Endothelial cell of umbilical vein (primary cell): Measurements from ENCODE around the gene ZNF320. TPM values are rescaled to one million over a fixed set of nuclear protein-coding genes. Genes with fewer than 3 reads are reported as not detected.
A peak's percentile ranks its signal among the peaks of the same experiment; 100 is the strongest.

ENCODE experiments used
- BruUV-seq: library from RNA; stranded (reverse); fragments of 400-500 nt; replicated peaks from 2 replicates; lab custom pipeline; 2021; lab: Mats Ljungman, UMichigan
- CTCF ChIA-PET: fragments of 300-600, 350-600 bp; sonication (Branson Sonifier 250); formaldehyde crosslinking; loops from one replicate; lab custom pipeline; 2021; ENCODE audit warnings: antibody characterized with exemption, inconsistent platforms; lab: Charles Lee
- POLR2A ChIA-PET: fragments of 300-600, 350-600 bp; sonication (Branson Sonifier 250); formaldehyde crosslinking; loops from one replicate; lab custom pipeline; 2021; ENCODE audit warnings: antibody characterized with exemption, inconsistent platforms; lab: Charles Lee
- DNase-seq: peaks from one replicate; pipeline ENCODE4 v3.0.0-alpha.2; 2011; ENCODE audit warnings: low read depth, low spot score
- FAIRE-seq: peaks from 2 replicates; lab custom pipeline; 2011; peaks lifted over from hg19 to GRCh38; lab: Jason Lieb, UNC
- H2AFZ ChIP-seq: 2 replicates; pipeline ENCODE4 v1.6.0; 2012; ENCODE audit warnings: low read depth, low read length, control low read depth, inconsistent platforms
- H3K27ac ChIP-seq: 2 replicates; pipeline ENCODE4 v1.5.1; 2011; ENCODE audit warnings: low read depth, mild to moderate bottlenecking, control low read depth, low read length, moderate library complexity; ENCODE audit not compliant: insufficient read depth
- H3K27me3 ChIP-seq, 2 experiments: 2 replicates each; pipeline versions ENCODE4 v1.6.0 to v1.6.1; 2011; ENCODE audit warnings: low read length in 2 of 2, mixed read lengths in 1 of 2; ENCODE audit not compliant: control insufficient read depth in 2 of 2, insufficient read depth in 2 of 2
- H3K36me3 ChIP-seq, 2 experiments: 2 replicates in 1 of 2; 3 replicates in 1 of 2; pipeline ENCODE4 v1.5.1; 2011; ENCODE audit warnings: low read length in 2 of 2, mild to moderate bottlenecking in 1 of 2, moderate library complexity in 1 of 2; ENCODE audit not compliant: control insufficient read depth in 2 of 2, insufficient read depth in 2 of 2; ENCODE audit errors: extremely low read depth in 1 of 2
- H3K4me1 ChIP-seq: 3 replicates; pipeline ENCODE4 v1.5.1; 2011; ENCODE audit warnings: mild to moderate bottlenecking, low read length; ENCODE audit not compliant: control insufficient read depth, insufficient read depth; ENCODE audit errors: extremely low read depth
- H3K4me2 ChIP-seq: 2 replicates; pipeline ENCODE4 v1.6.1; 2011; ENCODE audit warnings: low read length, control low read depth, mixed read lengths; ENCODE audit not compliant: insufficient read depth
- H3K4me3 ChIP-seq, 3 experiments: fragments of 200-600 bp in 1 of 3; sonication (generic), shearing (Covaris generic) in 1 of 3; replicated peaks in 1 of 3; 2 replicates each; pipeline ENCODE4 v1.5.1; 2011 to 2016; ENCODE audit warnings: control low read depth in 3 of 3, low read length in 3 of 3, mild to moderate bottlenecking in 2 of 3, inconsistent platforms in 1 of 3, low read depth in 1 of 3, moderate library complexity in 1 of 3; ENCODE audit not compliant: insufficient read depth in 1 of 3
- H3K79me2 ChIP-seq: 2 replicates; pipeline ENCODE4 v1.6.0; 2012; ENCODE audit warnings: low read length, inconsistent platforms; ENCODE audit not compliant: control insufficient read depth, insufficient read depth
- H3K9ac ChIP-seq: replicated peaks from 2 replicates; pipeline ENCODE3; 2011; ENCODE audit warnings: low read length, control low read depth; ENCODE audit not compliant: insufficient read depth; ENCODE audit errors: extremely low read depth
- H3K9me1 ChIP-seq: replicated peaks from 3 replicates; pipeline ENCODE4 v1.6.0; 2011; ENCODE audit warnings: mild to moderate bottlenecking, low read length; ENCODE audit not compliant: control insufficient read depth, insufficient read depth; ENCODE audit errors: extremely low read depth
- H3K9me3 ChIP-seq: replicated peaks from 2 replicates; pipeline ENCODE4 v1.5.1; 2012; ENCODE audit warnings: low read length, inconsistent platforms; ENCODE audit not compliant: control insufficient read depth, insufficient read depth
- H4K20me1 ChIP-seq: replicated peaks from 2 replicates; pipeline ENCODE3; 2011; ENCODE audit warnings: mild to moderate bottlenecking, low read length; ENCODE audit not compliant: control insufficient read depth, insufficient read depth; ENCODE audit errors: extremely low read depth
- CTCF ChIP-seq, 2 donors: IDR thresholded peaks; 1 replicate in 1 of 2; 2 replicates in 1 of 2; pipeline ENCODE4 v1.5.1; 2011; ENCODE audit warnings: low read length in 2 of 2, mild to moderate bottlenecking in 2 of 2, moderate library complexity in 2 of 2, control low read depth in 1 of 2, inconsistent platforms in 1 of 2, low read depth in 1 of 2; ENCODE audit not compliant: insufficient read depth in 1 of 2; ENCODE audit errors: extremely low read depth in 1 of 2
- EZH2 ChIP-seq: IDR thresholded peaks from 2 replicates; pipeline ENCODE4 v1.6.1; 2012; ENCODE audit warnings: borderline replicate concordance, low read depth, mild to moderate bottlenecking, moderate library complexity, low read length, inconsistent platforms; ENCODE audit not compliant: severe bottlenecking
- FOS ChIP-seq: IDR thresholded peaks from 2 replicates; pipeline ENCODE4 v1.6.1; 2011; ENCODE audit warnings: mild to moderate bottlenecking, low read length, moderate library complexity, borderline replicate concordance; ENCODE audit not compliant: insufficient read depth
- GATA2 ChIP-seq: IDR thresholded peaks from 2 replicates; pipeline ENCODE4 v1.7.0; 2011; ENCODE audit warnings: low read depth, mild to moderate bottlenecking, moderate library complexity, mixed read lengths, low read length; ENCODE audit not compliant: insufficient read length, insufficient read depth
- JUN ChIP-seq: IDR thresholded peaks from 2 replicates; pipeline ENCODE4 v1.6.1; 2011; ENCODE audit warnings: borderline replicate concordance, low read depth; ENCODE audit not compliant: insufficient read length, insufficient read depth
- MYC ChIP-seq: IDR thresholded peaks from one replicate; pipeline ENCODE4 v1.6.1; 2011; ENCODE audit warnings: mild to moderate bottlenecking, low read depth, low read length
- POLR2A ChIP-seq: IDR thresholded peaks from 2 replicates; pipeline ENCODE4 v1.6.1; 2012; ENCODE audit warnings: low read depth, mild to moderate bottlenecking, control low read depth, low read length
- POLR2AphosphoS5 ChIP-seq: IDR thresholded peaks from 2 replicates; pipeline ENCODE4 v1.6.1; 2012; ENCODE audit warnings: low read depth, mild to moderate bottlenecking, control low read depth, low read length, moderate library complexity; ENCODE audit not compliant: insufficient read depth
- dilution Hi-C: fragments of 300-500 bp; cut with MboI; formaldehyde crosslinking; loops from one replicate; pipeline ENCODE4 v1.15.0; 2019; ENCODE audit warnings: low sequenced_read_pairs; ENCODE audit not compliant: extremely low pct_ligation_motif_present
- intact Hi-C: fragments of 100-400 bp; cut with micrococcal nuclease; formaldehyde crosslinking; loops from one replicate; pipeline ENCODE4 v1.10.0; 2022
- polyA plus RNA-seq, 4 experiments: library from polyadenylated mRNA; depleted of rRNA in 3 of 4; stranded (reverse) in 3 of 4; unstranded in 1 of 4; fragments of >200 nt; gene quantifications; 2 replicates each; pipeline versions ENCODE4 v1.2.1 to v1.2.3, GENCODE V29; 2011 to 2012; ENCODE audit warnings: missing spikeins in 1 of 4
- total RNA-seq: library from RNA; stranded (reverse); gene quantifications from 2 replicates; pipeline ENCODE4 v1.2.3, GENCODE V29; 2021
- TF ChIP-seq, protein P1 (sequence below): IDR thresholded peaks from 2 replicates; pipeline ENCODE4 v1.6.1; 2011; ENCODE audit not compliant: insufficient read depth, insufficient read length

ZNF320 gene
- total and polyA plus RNA-seq, 2 donors (not counting 3 experiments of a cell fraction or from before 2014, with no cell fraction given), result 7.6 to 11.1 TPM

DNA sequence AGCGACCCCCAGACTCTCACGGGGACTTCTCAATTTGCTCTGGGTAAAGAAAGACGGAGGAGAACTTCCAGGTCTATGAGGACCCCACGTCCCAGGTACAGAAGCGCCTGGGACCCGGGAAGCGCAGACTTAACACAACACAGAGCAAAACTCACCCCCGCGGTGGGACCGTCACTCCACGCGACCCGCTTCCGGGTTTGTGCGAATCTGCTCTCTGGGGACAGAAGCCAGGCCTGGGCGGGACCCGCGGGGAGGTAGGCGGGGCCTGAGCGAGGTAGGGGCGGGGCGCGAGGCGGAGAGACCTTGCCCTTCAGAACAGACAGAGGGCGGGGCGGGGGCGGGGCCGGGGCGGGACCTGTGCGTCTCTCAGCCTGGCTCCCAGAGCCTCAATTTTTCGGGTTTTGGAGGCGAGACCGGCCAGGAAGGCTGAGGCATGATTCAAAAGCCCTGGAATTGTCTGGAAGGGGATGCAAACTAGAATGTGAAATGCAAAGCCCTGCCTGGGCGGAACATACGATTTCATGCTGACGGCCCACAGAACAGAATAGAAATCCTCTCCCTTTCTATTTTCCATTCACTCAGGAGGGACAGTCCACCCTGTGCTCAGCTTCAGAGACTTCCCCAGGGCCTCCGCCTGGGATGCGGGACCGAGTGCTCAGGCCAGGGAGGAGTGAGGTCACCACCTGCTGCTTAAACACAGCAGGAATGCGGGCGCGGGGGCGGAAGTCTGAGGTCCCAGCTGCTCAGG, 45.1 kb upstream of the ZNF320 start:
- Histone ChIP-seq H2AFZ (peak overlapping the region; percentile 83), H3K4me2 (peak overlapping the region; percentile 95), H4K20me1 (no peaks in the 10 kb centered on the region), H3K4me3 (peak overlapping the region; percentile 76 to 94 (median 87)), H3K27ac (peak overlapping the region; percentile 65), H3K9me1 (no peaks in the 10 kb centered on the region), H3K27me3 (no peaks in the 10 kb centered on the region), H3K4me1 (no peaks in the 10 kb centered on the region), H3K36me3 (no peaks in the 10 kb centered on the region), H3K9me3 (no peaks in the 10 kb centered on the region), H3K79me2 (no peaks in the 10 kb centered on the region), H3K9ac (peak overlapping the region; percentile 84)
- no peak for TF ChIP-seq EZH2
- TF ChIP-seq, protein P1, sequence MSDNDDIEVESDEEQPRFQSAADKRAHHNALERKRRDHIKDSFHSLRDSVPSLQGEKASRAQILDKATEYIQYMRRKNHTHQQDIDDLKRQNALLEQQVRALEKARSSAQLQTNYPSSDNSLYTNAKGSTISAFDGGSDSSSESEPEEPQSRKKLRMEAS, result no peak
- no peak for TF ChIP-seq JUN
- no peak for TF ChIP-seq FOS
- peak; percentile 60 for TF ChIP-seq POLR2A
- no peak for TF ChIP-seq CTCF (IDR thresholded peaks at IDR 0.05; ENCODE audit: extremely low read depth in 1 of 2, insufficient read depth in 1 of 2, low read depth in 1 of 2, low read length in 2 of 2)
- no peak for TF ChIP-seq GATA2
- no peak for TF ChIP-seq MYC
- peak; percentile 66 for TF ChIP-seq POLR2AphosphoS5
- peak; percentile 89 for FAIRE-seq
- peak; percentile 85 for DNase-seq
- ChIA-PET CTCF (no interaction called here), POLR2A (no interaction called here)
- no TSS peak for BruUV-seq
- dilution Hi-C loops, result no loop called here
- intact Hi-C loops, result loop anchor here (1.0 to 5.0 kb wide), 6 partner anchors 19 to 145 kb away; partner anchors contain the start of genes ZNF320, ZNF468, ZNF816 and ZNF888
